IPS-NIHi7 (cell line): Measurements from ENCODE around the gene YAE1.

ENCODE experiments used
- DNase-seq: peaks from one replicate; pipeline ENCODE4 v3.0.0; 2012; ENCODE audit warnings: mixed read lengths; ENCODE audit errors: extremely low spot score

YAE1 gene

DNA sequence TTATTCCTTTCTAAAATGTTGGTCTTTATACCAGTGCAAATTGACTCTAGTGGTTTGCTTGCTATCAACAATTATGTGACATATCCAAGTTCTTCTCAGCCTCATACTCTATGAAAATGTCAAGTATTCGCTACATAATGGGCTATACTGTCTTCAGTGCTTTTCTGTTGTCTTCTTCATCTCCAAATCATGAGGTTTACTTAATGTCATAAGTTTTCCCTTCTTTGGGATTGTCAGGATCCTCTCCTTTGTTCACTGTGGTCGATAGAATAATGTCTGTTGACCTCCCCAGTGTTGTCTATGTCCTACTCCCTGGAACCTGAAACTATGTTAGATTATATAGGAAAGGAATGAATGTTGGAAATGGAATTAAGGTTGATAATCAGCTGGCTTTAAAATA, 40.7 kb downstream of the YAE1 start:
- no peak for DNase-seq

DNA sequence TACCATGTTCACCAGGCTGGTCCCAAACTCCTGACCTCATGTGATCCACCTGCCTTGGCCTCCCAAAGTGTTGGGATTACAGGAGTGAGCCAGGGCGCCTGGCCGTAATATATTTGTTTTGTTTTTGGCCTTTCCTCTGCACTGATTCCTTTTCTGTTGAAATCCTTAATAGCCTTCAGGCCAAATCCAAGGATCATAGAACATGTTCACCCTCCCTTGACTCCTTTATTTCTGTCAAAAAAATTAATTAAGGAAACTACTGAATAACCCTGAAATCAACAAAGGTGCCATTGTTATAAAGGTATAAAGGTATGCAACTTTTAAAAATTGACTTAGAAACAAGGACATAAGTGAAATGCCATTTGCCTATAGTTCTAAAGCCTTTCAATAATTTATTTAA, 41.7 kb downstream of the YAE1 start:
- DNase-seq, result no peak

DNA sequence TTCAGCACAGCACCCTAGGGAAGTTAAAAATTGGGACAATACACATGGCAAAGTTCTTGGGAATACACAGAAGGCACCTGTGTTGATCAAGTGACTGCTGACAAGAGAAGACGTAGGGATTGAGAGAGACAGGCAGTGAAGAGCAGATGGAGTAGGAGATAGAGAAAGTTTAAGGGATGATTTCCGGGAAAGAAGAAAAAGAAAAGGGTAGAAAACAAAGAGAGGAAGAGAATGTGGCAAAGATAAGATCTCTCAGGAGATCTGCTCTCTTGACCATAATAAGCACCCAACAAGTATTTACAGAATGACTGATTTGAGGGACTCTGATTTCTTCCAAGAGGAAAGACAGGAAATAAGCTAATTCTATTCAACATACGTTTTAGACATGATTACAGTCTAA, 42.1 kb downstream of the YAE1 start:
- no peak for DNase-seq

DNA sequence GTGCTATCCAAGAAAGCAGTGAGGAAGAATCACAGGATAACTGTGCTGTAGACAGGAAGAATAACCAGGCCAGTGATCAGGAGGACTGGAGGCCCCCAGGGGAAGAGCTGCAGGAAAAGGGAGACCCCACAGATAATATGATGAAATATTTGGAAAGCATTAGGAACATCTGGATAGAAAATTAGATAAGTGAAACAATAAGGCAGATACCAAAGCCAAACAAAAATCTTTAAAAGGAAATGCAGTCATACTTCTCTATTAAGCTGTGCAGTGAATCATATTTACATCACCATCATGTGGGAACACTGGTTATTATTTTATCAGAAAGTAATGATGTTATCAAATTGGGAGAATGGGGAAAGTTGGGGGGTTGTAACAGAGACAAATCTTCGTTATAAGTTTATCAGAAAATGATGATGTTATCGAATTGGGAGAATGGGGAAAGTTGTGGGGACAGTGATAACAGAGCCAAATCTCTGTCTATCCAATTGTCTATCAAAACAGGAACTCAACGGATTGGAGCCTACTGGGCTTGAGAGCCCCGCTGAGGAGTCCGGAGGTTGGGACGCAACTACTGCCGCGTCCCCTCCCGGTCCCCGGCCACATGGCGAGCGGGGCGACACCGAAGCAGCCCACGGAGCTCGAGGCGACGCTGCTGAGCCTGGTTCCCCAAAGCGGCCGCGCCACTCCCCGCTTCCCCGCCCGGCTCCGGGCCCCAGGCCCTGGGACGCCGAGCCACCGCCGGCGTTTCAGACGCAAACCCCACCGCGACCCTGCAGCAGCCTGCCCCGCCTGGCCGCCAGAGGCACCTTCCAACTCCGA, 43.1 kb downstream of the YAE1 start:
- peak; percentile 68 for DNase-seq

DNA sequence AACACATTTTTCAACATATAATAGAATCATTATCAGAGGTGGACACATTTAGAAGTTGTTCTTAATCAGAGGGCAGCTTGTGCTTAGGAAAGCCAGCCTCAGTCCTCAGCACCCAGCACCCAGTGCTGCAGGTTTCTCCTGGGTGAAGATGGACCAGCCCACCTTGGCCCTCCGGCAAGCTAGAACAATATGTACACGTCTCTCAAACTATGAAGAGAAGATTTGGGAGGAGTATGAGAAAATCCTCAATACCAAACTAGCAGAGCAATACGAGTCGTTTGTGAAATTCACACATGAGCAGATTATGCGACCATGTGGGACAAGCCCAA, 43.7 kb downstream of the YAE1 start:
- DNase-seq, result no peak

DNA sequence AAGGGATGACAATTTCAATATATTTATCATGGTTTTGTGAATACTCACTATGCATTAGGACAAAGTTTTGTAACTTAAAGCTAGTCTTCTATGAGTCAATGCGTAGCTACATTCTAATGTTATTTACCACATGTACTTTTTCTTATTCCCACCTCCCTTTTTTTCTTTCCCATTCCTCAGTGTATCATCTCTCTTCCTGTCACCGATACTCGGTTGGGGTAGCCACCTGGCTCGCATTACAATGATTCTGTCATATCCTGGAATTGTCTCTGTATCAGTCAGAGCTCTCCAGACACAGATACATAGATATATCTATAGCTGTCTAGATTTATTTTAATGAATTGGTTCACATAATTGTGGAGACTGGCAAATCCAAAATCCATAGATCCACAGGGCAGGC, 47.4 kb downstream of the YAE1 start:
- DNase-seq, result no peak

DNA sequence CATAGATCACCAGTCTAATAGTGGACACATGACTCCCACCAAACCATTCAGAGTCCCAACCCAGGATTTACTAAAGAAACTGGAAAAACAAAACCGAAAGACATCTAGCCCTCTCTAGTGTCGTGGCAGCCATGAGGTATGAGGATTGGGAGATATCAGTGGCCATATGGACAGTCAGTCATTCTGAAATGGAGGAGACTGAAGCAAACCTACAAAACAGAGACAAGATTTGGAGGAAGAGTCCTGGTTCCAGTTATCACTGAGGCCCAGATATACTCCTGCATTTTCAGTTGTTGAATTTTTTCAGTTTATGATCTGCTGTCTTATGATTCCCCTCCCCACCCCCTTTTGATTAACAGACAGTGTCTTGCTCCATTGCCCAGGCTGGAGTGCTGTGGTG, 48.1 kb downstream of the YAE1 start:
- DNase-seq, result no peak

DNA sequence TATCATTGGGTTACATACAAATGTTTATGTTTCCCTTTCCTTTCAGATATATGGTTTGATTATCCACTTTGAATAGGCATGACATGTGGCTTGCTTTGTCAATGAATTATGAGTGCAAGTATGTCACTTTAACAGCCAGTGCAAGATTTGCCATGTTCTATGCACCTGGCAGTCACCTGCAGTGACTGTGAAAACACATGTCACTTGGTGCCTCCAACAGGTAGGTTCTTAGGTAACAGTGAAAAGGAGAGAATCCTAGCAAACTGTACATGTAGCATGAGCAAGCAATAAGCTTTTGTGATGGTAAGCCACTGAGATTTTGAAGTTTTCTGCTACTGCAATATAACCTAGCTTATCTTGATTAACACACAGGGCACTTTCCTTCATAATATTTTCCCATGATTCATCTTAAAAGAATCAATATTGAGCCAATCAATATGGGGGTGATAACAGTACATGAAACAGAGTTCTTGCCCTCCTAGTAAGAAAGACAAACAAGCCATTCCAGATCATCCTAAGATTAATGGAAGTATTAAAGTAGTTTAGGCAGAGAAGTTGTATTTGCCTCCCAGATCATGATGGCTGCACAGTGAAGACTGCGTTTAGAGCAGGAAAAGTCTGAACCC, 49.3 kb downstream of the YAE1 start:
- DNase-seq, result no peak

DNA sequence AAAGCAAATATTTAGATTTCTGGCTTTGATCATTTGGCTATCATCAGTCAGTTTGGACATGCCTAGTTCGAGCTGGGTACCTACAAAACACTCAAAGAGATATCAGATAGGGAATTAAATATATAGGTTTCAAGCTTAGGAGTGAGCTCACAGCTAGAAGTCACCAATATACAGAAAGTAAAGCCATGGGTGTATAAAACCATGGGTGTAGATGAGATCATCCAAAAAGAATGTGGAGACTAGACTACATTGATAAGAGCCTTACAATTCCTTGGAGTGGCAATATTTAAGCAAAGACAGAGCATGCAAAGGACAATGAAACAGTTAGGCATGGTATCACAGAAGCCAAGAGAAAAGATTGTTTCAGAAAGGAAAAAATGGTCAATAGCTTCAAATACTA, 49.9 kb downstream of the YAE1 start:
- no peak for DNase-seq

DNA sequence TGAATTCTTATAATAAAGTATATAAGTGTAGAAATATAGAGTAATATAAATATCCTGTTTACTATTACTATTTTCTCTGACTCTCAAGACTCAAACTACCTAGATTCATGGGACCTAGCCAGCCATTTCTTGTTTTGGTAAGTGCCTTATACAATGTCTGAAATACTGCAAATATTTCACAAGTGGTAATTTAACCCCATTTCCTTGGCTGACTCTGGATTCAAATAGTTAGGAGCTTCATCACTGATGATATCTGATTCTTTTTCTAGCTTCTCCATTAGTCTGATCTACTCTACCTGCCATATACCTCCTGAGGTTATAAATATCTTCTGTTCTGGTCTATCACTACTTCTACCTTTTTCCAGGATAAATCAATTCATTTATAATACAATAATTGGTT, 50.8 kb downstream of the YAE1 start:
- no peak for DNase-seq

DNA sequence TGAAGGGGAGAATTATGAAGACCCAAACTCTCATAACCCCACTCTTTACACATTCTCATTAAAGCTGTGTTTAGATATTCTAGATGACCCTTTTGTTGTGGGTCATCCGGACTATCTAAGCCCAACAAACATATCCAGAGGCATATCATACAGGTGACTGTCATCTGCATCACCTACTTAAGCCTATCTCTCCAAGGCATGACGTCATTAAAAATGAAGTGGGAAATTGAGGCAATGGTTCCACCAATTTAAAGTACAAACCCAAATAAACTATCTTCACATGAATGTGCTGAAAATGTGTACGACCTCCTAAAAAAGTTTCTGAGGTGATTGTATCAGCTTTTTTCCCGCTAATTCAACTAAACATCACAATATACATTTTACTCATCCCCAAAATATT, 52.7 kb downstream of the YAE1 start:
- DNase-seq, result no peak

DNA sequence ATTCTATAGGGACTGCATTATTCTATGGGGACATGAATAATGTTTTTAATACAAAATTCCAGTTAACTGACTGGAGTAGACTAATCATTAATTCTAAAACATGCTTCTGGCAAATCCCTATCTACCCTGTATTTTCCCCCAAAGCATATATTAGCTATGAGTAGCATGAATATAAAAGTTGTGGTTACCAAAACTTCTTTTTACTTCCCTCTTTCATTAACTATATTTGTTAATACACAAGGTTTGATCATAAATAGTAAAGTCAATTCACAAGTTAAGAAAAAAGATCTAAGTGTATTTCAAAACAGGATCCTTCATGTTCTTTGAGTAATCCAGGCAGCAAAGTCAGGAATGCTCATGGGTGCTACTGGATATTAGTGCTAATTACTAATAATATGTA, 54.3 kb downstream of the YAE1 start:
- no peak for DNase-seq

DNA sequence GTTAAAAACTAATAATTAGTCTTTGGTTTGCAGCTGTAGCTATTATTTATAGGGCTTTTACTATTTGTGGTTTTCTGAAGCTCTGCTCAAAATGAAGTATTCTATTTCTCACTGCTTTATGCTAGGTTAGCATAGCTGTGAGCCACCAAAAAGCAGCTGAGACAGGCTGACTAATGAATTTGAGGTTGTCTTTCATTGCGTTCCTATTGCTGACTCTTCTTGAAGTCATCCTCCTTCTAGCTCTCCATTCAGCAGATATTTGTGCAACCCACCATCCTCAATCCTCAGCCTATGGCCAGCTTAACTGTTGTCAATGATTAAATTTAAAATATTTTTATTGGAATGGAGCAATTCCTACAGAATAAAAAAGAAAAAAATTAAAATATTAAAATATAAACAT, 55.1 kb downstream of the YAE1 start:
- no peak for DNase-seq

DNA sequence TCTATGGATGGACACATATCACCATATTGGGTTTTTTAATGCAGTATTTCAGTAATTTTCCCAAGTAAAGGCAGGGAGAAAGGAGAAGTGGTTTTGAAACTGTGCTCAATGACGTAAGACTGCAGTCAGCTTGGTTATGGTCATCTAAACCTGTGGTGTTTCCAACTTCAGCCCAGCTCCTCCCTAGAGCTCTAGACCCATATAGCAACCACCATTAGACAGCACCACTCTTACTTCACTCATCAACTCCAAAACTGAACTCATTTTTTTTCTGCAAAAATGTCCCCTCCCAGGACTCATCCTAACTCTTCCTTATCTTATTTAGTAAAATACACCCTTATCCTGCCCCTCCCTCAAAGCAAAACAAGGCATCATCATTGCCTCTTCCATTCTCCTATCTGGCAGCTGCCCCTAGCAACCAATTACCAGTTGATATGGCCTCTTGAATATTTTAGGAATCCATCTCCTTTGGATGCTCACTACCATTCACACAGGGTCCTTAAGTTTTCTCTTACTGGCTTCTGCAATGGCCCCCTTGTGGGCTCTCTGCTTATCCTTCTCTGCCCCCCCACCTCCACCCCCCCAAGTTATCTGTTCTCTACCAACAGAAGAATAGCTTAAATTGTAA, 55.7 kb downstream of the YAE1 start:
- DNase-seq, result no peak
